ENCODE results near the gene BCCIP.

BCCIP gene

GRCh38 chr10:125799451-125800182 is 23.7 kb upstream of the BCCIP start:
- DNase-seq: no peak

GRCh38 chr10:125801574-125801973 is 21.8 kb upstream of the BCCIP start:
- no peak for DNase-seq

GRCh38 chr10:125802131-125802530 is 21.2 kb upstream of the BCCIP start:
- no peak for DNase-seq

- no peak for DNase-seq
Measured at GRCh38 chr10:125802739-125803138, 20.6 kb upstream of the BCCIP start.

- no peak for DNase-seq
Measured at GRCh38 chr10:125808047-125808446, 15.3 kb upstream of the BCCIP start.

GRCh38 chr10:125811251-125811650 is 12.1 kb upstream of the BCCIP start:
- no peak for DNase-seq

GRCh38 chr10:125812128-125812750 is 11.1 kb upstream of the BCCIP start:
- DNase-seq: no peak

- DNase-seq: no peak
Measured at GRCh38 chr10:125815764-125816163, 7.6 kb upstream of the BCCIP start.

- DNase-seq: no peak
Measured at GRCh38 chr10:125816548-125816947, 6.8 kb upstream of the BCCIP start.

GRCh38 chr10:125817337-125817946 is 5.9 kb upstream of the BCCIP start:
- no peak for DNase-seq

- no peak for DNase-seq
Measured at GRCh38 chr10:125820701-125821100, 2.6 kb upstream of the BCCIP start.

- DNase-seq: no peak
Measured at GRCh38 chr10:125823663-125824251, 411 bp downstream of the BCCIP start.

- no peak for DNase-seq
Measured at GRCh38 chr10:125824736-125825135, 1.4 kb downstream of the BCCIP start.

- DNase-seq: no peak
Measured at GRCh38 chr10:125827133-125827532, 3.8 kb downstream of the BCCIP start.

- DNase-seq: no peak
Measured at GRCh38 chr10:125828311-125828710, 5.0 kb downstream of the BCCIP start.

GRCh38 chr10:125836746-125837145 is 13.4 kb downstream of the BCCIP start:
- no peak for DNase-seq

GRCh38 chr10:125838802-125839575 is 15.6 kb downstream of the BCCIP start:
- no peak for DNase-seq

GRCh38 chr10:125840406-125840805 is 17.1 kb downstream of the BCCIP start:
- no peak for DNase-seq

GRCh38 chr10:125840955-125841354 is 17.6 kb downstream of the BCCIP start:
- no peak for DNase-seq

GRCh38 chr10:125843603-125844329 is 20.4 kb downstream of the BCCIP start:
- no peak for DNase-seq

- no peak for DNase-seq
Measured at GRCh38 chr10:125844751-125845221, 21.4 kb downstream of the BCCIP start.

- DNase-seq: no peak
Measured at GRCh38 chr10:125845617-125846016, 22.3 kb downstream of the BCCIP start.
